HEK293 (cell line): ENCODE data around the gene TPD52L2.

Experiments used
- FEZF1 ChIP-seq: fragments of 450-650 bp; formaldehyde crosslinking; IDR thresholded peaks from 2 replicates; pipeline ENCODE4 v1.5.1; 2016; ENCODE audit warnings: missing biosample characterization, missing genetic modification characterization
- GLIS2 ChIP-seq: fragments of 450-650 bp; formaldehyde crosslinking; IDR thresholded peaks from 2 replicates; pipeline ENCODE4 v1.5.1; 2016; ENCODE audit warnings: missing biosample characterization, missing genetic modification characterization
- KLF8 ChIP-seq: fragments of 450-650 bp; formaldehyde crosslinking; IDR thresholded peaks from 2 replicates; pipeline ENCODE4 v1.5.1; 2016; ENCODE audit warnings: missing biosample characterization, missing genetic modification characterization
- PRDM4 ChIP-seq: fragments of 450-650 bp; formaldehyde crosslinking; IDR thresholded peaks from 2 replicates; pipeline ENCODE4 v1.5.1; 2017; ENCODE audit warnings: missing biosample characterization, missing genetic modification characterization
- SCRT2 ChIP-seq: fragments of 450-650 bp; formaldehyde crosslinking; IDR thresholded peaks from 2 replicates; pipeline ENCODE4 v1.5.1; 2016; ENCODE audit warnings: missing biosample characterization, missing genetic modification characterization
- SP2 ChIP-seq: fragments of 450-650 bp; formaldehyde crosslinking; IDR thresholded peaks from 2 replicates; pipeline ENCODE4 v1.5.1; 2016; ENCODE audit warnings: missing biosample characterization, missing genetic modification characterization
- SP3 ChIP-seq: fragments of 450-650 bp; formaldehyde crosslinking; IDR thresholded peaks from 2 replicates; pipeline ENCODE4 v1.5.1; 2016; ENCODE audit warnings: missing biosample characterization, missing genetic modification characterization
- TCF7L2 ChIP-seq: IDR thresholded peaks from 2 replicates; pipeline ENCODE4 v1.6.1; 2011; ENCODE audit warnings: low read depth, mild to moderate bottlenecking, inconsistent platforms, low read length, moderate library complexity, borderline replicate concordance
- WT1 ChIP-seq: fragments of 450-650 bp; formaldehyde crosslinking; IDR thresholded peaks from 2 replicates; pipeline ENCODE4 v1.5.1; 2016; ENCODE audit warnings: missing biosample characterization, missing genetic modification characterization
- ZBTB1 ChIP-seq: fragments of 450-650 bp; formaldehyde crosslinking; IDR thresholded peaks from 2 replicates; pipeline ENCODE4 v1.5.1; 2016; ENCODE audit warnings: missing biosample characterization, missing genetic modification characterization
- ZBTB17 ChIP-seq: fragments of 450-650 bp; formaldehyde crosslinking; IDR thresholded peaks from 2 replicates; pipeline ENCODE4 v1.5.1; 2016; ENCODE audit warnings: missing biosample characterization, missing genetic modification characterization
- ZFP3 ChIP-seq: fragments of 450-650 bp; formaldehyde crosslinking; IDR thresholded peaks from 2 replicates; pipeline ENCODE4 v1.5.1; 2016; ENCODE audit warnings: low read depth, missing biosample characterization, missing genetic modification characterization
- ZIC2 ChIP-seq: fragments of 450-650 bp; formaldehyde crosslinking; IDR thresholded peaks from 2 replicates; pipeline ENCODE4 v1.5.1; 2016; ENCODE audit warnings: missing biosample characterization, missing genetic modification characterization
- ZNF121 ChIP-seq: fragments of 450-650 bp; formaldehyde crosslinking; IDR thresholded peaks from 2 replicates; pipeline ENCODE4 v1.5.1; 2016; ENCODE audit warnings: missing biosample characterization, missing genetic modification characterization
- ZNF132 ChIP-seq: fragments of 450-650 bp; formaldehyde crosslinking; IDR thresholded peaks from 2 replicates; pipeline ENCODE4 v1.5.1; 2017; ENCODE audit warnings: missing biosample characterization, missing genetic modification characterization, borderline replicate concordance
- ZNF133 ChIP-seq: fragments of 450-650 bp; formaldehyde crosslinking; IDR thresholded peaks from 2 replicates; pipeline ENCODE4 v1.5.1; 2016; ENCODE audit warnings: missing biosample characterization, missing genetic modification characterization
- ZNF155 ChIP-seq: fragments of 450-650 bp; formaldehyde crosslinking; IDR thresholded peaks from 2 replicates; pipeline ENCODE4 v1.5.1; 2016; ENCODE audit warnings: missing biosample characterization, missing genetic modification characterization
- ZNF214 ChIP-seq: fragments of 450-650 bp; formaldehyde crosslinking; IDR thresholded peaks from 2 replicates; pipeline ENCODE4 v1.5.1; 2017; ENCODE audit warnings: missing biosample characterization, mild to moderate bottlenecking, missing genetic modification characterization, borderline replicate concordance
- ZNF266 ChIP-seq: fragments of 450-650 bp; formaldehyde crosslinking; IDR thresholded peaks from 2 replicates; pipeline ENCODE4 v1.5.1; 2016; ENCODE audit warnings: missing biosample characterization, missing genetic modification characterization, low read depth
- ZNF280C ChIP-seq: fragments of 450-650 bp; formaldehyde crosslinking; IDR thresholded peaks from 2 replicates; pipeline ENCODE4 v1.5.1; 2016; ENCODE audit warnings: missing biosample characterization, missing genetic modification characterization
- ZNF292 ChIP-seq: fragments of 450-650 bp; formaldehyde crosslinking; IDR thresholded peaks from 2 replicates; pipeline ENCODE4 v1.5.1; 2016; ENCODE audit warnings: low read depth, missing biosample characterization, missing genetic modification characterization, borderline replicate concordance
- ZNF391 ChIP-seq: fragments of 450-650 bp; formaldehyde crosslinking; IDR thresholded peaks from 2 replicates; pipeline ENCODE4 v1.5.1; 2016; ENCODE audit warnings: low read depth, missing biosample characterization, missing genetic modification characterization, borderline replicate concordance
- ZNF423 ChIP-seq: fragments of 450-650 bp; formaldehyde crosslinking; IDR thresholded peaks from 2 replicates; pipeline ENCODE4 v1.5.1; 2016; ENCODE audit warnings: missing biosample characterization, missing genetic modification characterization
- ZNF426 ChIP-seq: fragments of 450-650 bp; formaldehyde crosslinking; IDR thresholded peaks from 2 replicates; pipeline ENCODE4 v1.5.1; 2017; ENCODE audit warnings: missing biosample characterization, missing genetic modification characterization, mild to moderate bottlenecking, inconsistent platforms, moderate library complexity
- ZNF473 ChIP-seq: fragments of 450-650 bp; formaldehyde crosslinking; IDR thresholded peaks from 2 replicates; pipeline ENCODE4 v1.5.1; 2017; ENCODE audit warnings: missing biosample characterization, missing genetic modification characterization
- ZNF529 ChIP-seq: fragments of 450-650 bp; formaldehyde crosslinking; IDR thresholded peaks from 2 replicates; pipeline ENCODE4 v1.5.1; 2017; ENCODE audit warnings: missing genetic modification characterization, missing biosample characterization; ENCODE audit not compliant: insufficient replicate concordance
- ZNF530 ChIP-seq: fragments of 450-650 bp; formaldehyde crosslinking; IDR thresholded peaks from 2 replicates; pipeline ENCODE4 v1.5.1; 2016; ENCODE audit warnings: low read depth, missing biosample characterization, missing genetic modification characterization
- ZNF561 ChIP-seq: fragments of 450-650 bp; IDR thresholded peaks from 2 replicates; pipeline ENCODE4 v1.5.1; 2018; ENCODE audit warnings: missing biosample characterization, missing genetic modification characterization, borderline replicate concordance
- ZNF629 ChIP-seq: fragments of 450-650 bp; formaldehyde crosslinking; IDR thresholded peaks from 2 replicates; pipeline ENCODE4 v1.5.1; 2017; ENCODE audit warnings: missing biosample characterization, missing genetic modification characterization
- ZNF658 ChIP-seq: fragments of 450-650 bp; formaldehyde crosslinking; IDR thresholded peaks from 2 replicates; pipeline ENCODE4; 2016; ENCODE audit warnings: missing biosample characterization, missing genetic modification characterization
- ZNF785 ChIP-seq: fragments of 450-650 bp; formaldehyde crosslinking; IDR thresholded peaks from 2 replicates; pipeline ENCODE4 v1.5.1; 2016; ENCODE audit warnings: missing biosample characterization, missing genetic modification characterization
- ZNF830 ChIP-seq: fragments of 450-650 bp; IDR thresholded peaks from 2 replicates; pipeline ENCODE4 v1.5.0; 2018; ENCODE audit warnings: missing biosample characterization, missing genetic modification characterization, low read depth, mild to moderate bottlenecking, moderate library complexity
- TF ChIP-seq, protein P1 (sequence below): fragments of 450-650 bp; formaldehyde crosslinking; IDR thresholded peaks from 2 replicates; pipeline ENCODE4 v1.5.1; 2017; ENCODE audit warnings: missing biosample characterization, missing genetic modification characterization
- TF ChIP-seq, protein P2 (sequence below): fragments of 450-650 bp; formaldehyde crosslinking; IDR thresholded peaks from 2 replicates; pipeline ENCODE4 v1.5.1; 2016; ENCODE audit warnings: missing biosample characterization, missing genetic modification characterization, borderline replicate concordance

The TPD52L2 gene

DNA sequence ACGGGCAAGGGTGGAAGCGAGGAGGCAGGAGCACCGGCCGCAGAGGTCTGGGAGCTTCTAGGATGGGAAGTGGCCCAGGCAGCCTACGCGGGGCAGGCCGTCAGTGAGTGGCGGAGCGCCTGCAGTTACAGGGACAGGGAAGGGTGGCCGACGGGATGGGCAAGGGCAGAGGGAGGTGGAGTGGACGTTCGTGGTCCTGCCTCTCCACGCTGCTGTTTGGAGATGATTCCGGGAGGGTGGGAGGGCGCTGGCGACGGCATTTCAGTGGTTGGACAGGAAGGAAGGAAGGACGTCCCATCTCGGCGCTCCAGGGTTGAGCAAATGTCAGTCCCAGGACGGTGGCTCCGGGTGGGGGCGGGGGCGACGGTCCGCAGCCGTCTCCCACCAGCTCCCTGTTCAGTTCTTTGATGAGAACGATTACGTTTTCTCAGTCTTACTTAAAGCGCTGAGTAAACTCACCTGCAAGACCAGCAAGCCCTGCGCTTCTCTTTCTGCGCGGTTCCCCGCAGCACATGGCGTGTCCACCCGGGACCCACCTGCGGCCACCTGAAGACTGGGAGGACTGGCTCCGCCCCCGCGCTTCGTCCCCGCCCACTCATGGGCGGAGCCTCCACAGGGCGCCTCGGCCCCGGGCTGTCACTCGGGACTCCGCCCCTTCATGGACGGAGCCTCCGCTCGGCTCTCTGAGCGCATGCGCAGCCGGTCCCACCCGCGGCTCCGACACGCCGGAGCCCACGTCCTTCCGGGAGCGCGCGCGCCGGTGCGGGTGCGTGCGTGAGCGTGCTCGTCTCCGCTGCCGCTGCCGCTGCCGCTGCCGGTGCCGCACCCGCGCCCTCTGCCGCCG, 29.5 kb downstream of the TPD52L2 start, which contains the start of gene DNAJC5 (continued):
- TF ChIP-seq WT1 (tag by site-specific recombination) (no peak), TCF7L2 (no peak), ZNF423 (0 out of 2 replicates have a peak, but pooled peaks have one; percentile 16), ZNF132 (tag by site-specific recombination) (no peak), ZNF830 (tag by site-specific recombination) (no peak), ZNF266 (no peak), PRDM4 (tag by site-specific recombination) (no peak), ZNF121 (tag by site-specific recombination) (no peak), SCRT2 (tag by site-specific recombination) (peak; percentile 87), ZBTB17 (peak; percentile 63; the same call in 1 of the 2 replicates), ZNF473 (tag by site-specific recombination) (no peak), ZFP3 (no peak), ZNF629 (no peak), ZNF561 (tag by site-specific recombination) (peak; percentile 87; the same call in 1 of the 2 replicates), ZNF391 (no peak), ZNF529 (tag by site-specific recombination) (no peak), ZNF292 (tag by site-specific recombination) (no peak), ZNF785 (tag by site-specific recombination) (peak; percentile 93), ZNF530 (no peak), ZNF658 (no peak), ZBTB1 (tag by site-specific recombination) (no peak), ZNF214 (tag by site-specific recombination) (no peak), ZNF133 (no peak), ZIC2 (peak; percentile 23; the same call in 1 of the 2 replicates), FEZF1 (tag by site-specific recombination) (no peak), ZNF426 (tag by site-specific recombination) (no peak), ZNF155 (no peak), SP2 (peak; percentile 86), KLF8 (tag by site-specific recombination) (peak; percentile 74; the same call in 1 of the 2 replicates), SP3 (tag by site-specific recombination) (peak; percentile 96), ZNF280C (tag by site-specific recombination) (no peak), GLIS2 (tag by site-specific recombination) (peak; percentile 82)
- TF ChIP-seq, protein P1, sequence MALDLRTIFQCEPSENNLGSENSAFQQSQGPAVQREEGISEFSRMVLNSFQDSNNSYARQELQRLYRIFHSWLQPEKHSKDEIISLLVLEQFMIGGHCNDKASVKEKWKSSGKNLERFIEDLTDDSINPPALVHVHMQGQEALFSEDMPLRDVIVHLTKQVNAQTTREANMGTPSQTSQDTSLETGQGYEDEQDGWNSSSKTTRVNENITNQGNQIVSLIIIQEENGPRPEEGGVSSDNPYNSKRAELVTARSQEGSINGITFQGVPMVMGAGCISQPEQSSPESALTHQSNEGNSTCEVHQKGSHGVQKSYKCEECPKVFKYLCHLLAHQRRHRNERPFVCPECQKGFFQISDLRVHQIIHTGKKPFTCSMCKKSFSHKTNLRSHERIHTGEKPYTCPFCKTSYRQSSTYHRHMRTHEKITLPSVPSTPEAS (tag by site-specific recombination) = no peak
- TF ChIP-seq, protein P2, sequence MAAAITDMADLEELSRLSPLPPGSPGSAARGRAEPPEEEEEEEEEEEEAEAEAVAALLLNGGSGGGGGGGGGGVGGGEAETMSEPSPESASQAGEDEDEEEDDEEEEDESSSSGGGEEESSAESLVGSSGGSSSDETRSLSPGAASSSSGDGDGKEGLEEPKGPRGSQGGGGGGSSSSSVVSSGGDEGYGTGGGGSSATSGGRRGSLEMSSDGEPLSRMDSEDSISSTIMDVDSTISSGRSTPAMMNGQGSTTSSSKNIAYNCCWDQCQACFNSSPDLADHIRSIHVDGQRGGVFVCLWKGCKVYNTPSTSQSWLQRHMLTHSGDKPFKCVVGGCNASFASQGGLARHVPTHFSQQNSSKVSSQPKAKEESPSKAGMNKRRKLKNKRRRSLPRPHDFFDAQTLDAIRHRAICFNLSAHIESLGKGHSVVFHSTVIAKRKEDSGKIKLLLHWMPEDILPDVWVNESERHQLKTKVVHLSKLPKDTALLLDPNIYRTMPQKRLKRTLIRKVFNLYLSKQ (tag by site-specific recombination) = no peak
